GM19240 (cell line): ENCODE measurements around the gene TNXB.
"Not testable (repeated sequence)": the region's sequence is repeated elsewhere in the genome, so short reads cannot be mapped to it uniquely, and the experiment has no call there.

ENCODE experiments used
- DNase-seq: peaks from one replicate; pipeline ENCODE4 v3.0.0; 2011; ENCODE audit warnings: low spot score; ENCODE audit not compliant: insufficient read length

The TNXB gene

GRCh38 chr6:32144238-32144637 lies 35.1 kb upstream of the TNXB start:
- not testable (repeated sequence) for DNase-seq

GRCh38 chr6:32140420-32141046 lies 31.4 kb upstream of the TNXB start:
- DNase-seq, result no peak

- no peak for DNase-seq
Measured at GRCh38 chr6:32139590-32139989, 30.5 kb upstream of the TNXB start.

GRCh38 chr6:32137454-32137853 lies 28.3 kb upstream of the TNXB start:
- no peak for DNase-seq

- DNase-seq, result no peak
Measured at GRCh38 chr6:32133786-32134185, 24.6 kb upstream of the TNXB start.

- no peak for DNase-seq
Measured at GRCh38 chr6:32132110-32132509, 23.0 kb upstream of the TNXB start.

GRCh38 chr6:32131439-32131948 lies 22.4 kb upstream of the TNXB start:
- DNase-seq, result no peak

GRCh38 chr6:32129297-32130088 lies 20.4 kb upstream of the TNXB start:
- DNase-seq, result no peak

GRCh38 chr6:32128751-32129296 lies 19.7 kb upstream of the TNXB start:
- DNase-seq, result no peak

GRCh38 chr6:32127717-32128592 lies 18.8 kb upstream of the TNXB start, which contains the start of gene ATF6B:
Gene ATF6B (minus strand): TSS chr6:32128246. CDS start chr6:32128207, 39 bp downstream.
- peak; percentile 97 for DNase-seq

- DNase-seq, result no peak
Measured at GRCh38 chr6:32127409-32127716, 18.2 kb upstream of the TNXB start.

- DNase-seq, result no peak
Measured at GRCh38 chr6:32126880-32127279, 17.7 kb upstream of the TNXB start.

GRCh38 chr6:32123681-32124080 lies 14.5 kb upstream of the TNXB start:
- DNase-seq, result no peak

GRCh38 chr6:32120573-32121059 lies 11.5 kb upstream of the TNXB start:
- DNase-seq, result no peak

GRCh38 chr6:32118782-32119628 lies 9.9 kb upstream of the TNXB start:
- DNase-seq, result peak; percentile 67

- DNase-seq, result no peak
Measured at GRCh38 chr6:32117461-32117860, 8.3 kb upstream of the TNXB start.

GRCh38 chr6:32116674-32117073 lies 7.5 kb upstream of the TNXB start:
- DNase-seq, result no peak

GRCh38 chr6:32115623-32116022 lies 6.5 kb upstream of the TNXB start:
- no peak for DNase-seq

GRCh38 chr6:32114796-32115195 lies 5.7 kb upstream of the TNXB start:
- DNase-seq, result no peak
